BLaER1 treated with 17β-estradiol and CSF1 and Interleukin-3, amounts not matched to agents 10 nM and 100 nM (cell line): Measurements from ENCODE around the gene KIAA0232.
"Not testable (repeated sequence)": the region's sequence is repeated elsewhere in the genome, so short reads cannot be mapped to it uniquely, and the experiment has no call there.

ENCODE experiments used
- H3K27ac ChIP-seq, 11 experiments: shearing (Covaris generic); formaldehyde crosslinking; 2 replicates each; pipeline ENCODE4 v1.8.1; 2022
- H3K27me3 ChIP-seq, 11 experiments: shearing (Covaris generic); formaldehyde crosslinking; 2 replicates each; pipeline ENCODE4 v1.8.1; 2022
- H3K36me3 ChIP-seq, 11 experiments: shearing (Covaris generic); formaldehyde crosslinking; 2 replicates each; pipeline ENCODE4 v1.8.1; 2022
- H3K4me1 ChIP-seq, 10 experiments: shearing (Covaris generic); formaldehyde crosslinking; 2 replicates each; pipeline ENCODE4 v1.8.1; 2022
- H3K4me2 ChIP-seq, 11 experiments: shearing (Covaris generic); formaldehyde crosslinking; 2 replicates each; pipeline ENCODE4 v1.8.1; 2022
- H3K4me3 ChIP-seq, 10 experiments: shearing (Covaris generic); formaldehyde crosslinking; 2 replicates each; pipeline ENCODE4 v1.8.1; 2022
- H3K9ac ChIP-seq, 11 experiments: shearing (Covaris generic); formaldehyde crosslinking; 2 replicates each; pipeline ENCODE4 v1.8.1; 2022
- H3K9me3 ChIP-seq, 11 experiments: shearing (Covaris generic); formaldehyde crosslinking; replicated peaks in 1 of 11; 2 replicates each; pipeline ENCODE4 v1.8.1; 2022
- H4K20me1 ChIP-seq, 11 experiments: shearing (Covaris generic); formaldehyde crosslinking; 2 replicates each; pipeline ENCODE4 v1.8.1; 2022
- Cebpa-rat ChIP-seq, 11 experiments: shearing (Covaris generic); IDR thresholded peaks; 2 replicates each; pipeline ENCODE4 v1.8.1; 2022

The KIAA0232 gene

GRCh38 chr4:6785572-6785925 is 3.0 kb downstream of the KIAA0232 start:
- Histone ChIP-seq H3K9me3 (peaks cover 0 to 11% (median 3%) of the 10 kb centered on the region in 11 experiments; a peak in 7 of 22 replicates), H3K9ac (peak overlapping the region in 1 of 11 experiments; percentile 40; a peak in 2 of 22 replicates), H3K27me3 (no peaks in the 10 kb centered on the region), H3K4me3 (no peak overlapping the region), H3K27ac (no peak overlapping the region), H3K4me2 (peak overlapping the region; percentile 89 to 99 (median 97); a peak in 21 of 22 replicates), H4K20me1 (peaks cover 60 to 75% (median 70%) of the 10 kb centered on the region in 11 experiments), H3K4me1 (peaks cover 47 to 74% (median 52%) of the 10 kb centered on the region in 10 experiments), H3K36me3 (peaks cover 33 to 58% (median 51%) of the 10 kb centered on the region in 11 experiments)
- TF ChIP-seq Cebpa-rat (IDR thresholded peaks at IDR 0.05) = no peak

- Histone ChIP-seq H4K20me1 (peaks cover 64 to 96% (median 96%) of the 10 kb centered on the region in 11 experiments), H3K9ac (no peak overlapping the region), H3K27ac (peak overlapping the region in 4 of 11 experiments; percentile 7 to 45 (median 28); a peak in 7 of 22 replicates), H3K4me1 (peaks cover 33 to 77% (median 39%) of the 10 kb centered on the region in 10 experiments), H3K36me3 (peaks cover 46 to 84% (median 75%) of the 10 kb centered on the region in 11 experiments), H3K27me3 (no peaks in the 10 kb centered on the region), H3K9me3 (peaks cover 0 to 27% (median 16%) of the 10 kb centered on the region in 11 experiments; a peak in 18 of 22 replicates), H3K4me2 (peak overlapping the region in 9 of 11 experiments; percentile 25 to 59 (median 47); a peak in 17 of 22 replicates), H3K4me3 (no peak overlapping the region)
- no peak for TF ChIP-seq Cebpa-rat (IDR thresholded peaks at IDR 0.05)
These were observed 5.6 kb downstream of the KIAA0232 start for GRCh38 chr4:6788123-6788522.

GRCh38 chr4:6791245-6791644 is 8.7 kb downstream of the KIAA0232 start:
- Histone ChIP-seq H4K20me1 (peaks cover 64 to 100% (median 100%) of the 10 kb centered on the region in 11 experiments), H3K4me2 (peak overlapping the region in 1 of 11 experiments; percentile 3; a peak in 2 of 22 replicates), H3K36me3 (peaks cover 52 to 100% (median 90%) of the 10 kb centered on the region in 11 experiments), H3K9me3 (peaks cover 0 to 27% (median 16%) of the 10 kb centered on the region in 11 experiments; a peak in 18 of 22 replicates), H3K4me1 (peaks cover 13 to 69% (median 23%) of the 10 kb centered on the region in 10 experiments; a peak in 18 of 20 replicates)
- not testable (repeated sequence) for H3K4me3 ChIP-seq, H3K27me3 ChIP-seq, H3K27ac ChIP-seq, H3K9ac ChIP-seq

- Histone ChIP-seq H3K4me1 (peaks cover 13 to 66% (median 23%) of the 10 kb centered on the region in 10 experiments; a peak in 18 of 20 replicates), H3K36me3 (peaks cover 46 to 100% (median 90%) of the 10 kb centered on the region in 11 experiments), H4K20me1 (peaks cover 62 to 100% (median 100%) of the 10 kb centered on the region in 11 experiments), H3K9me3 (peaks cover 0 to 27% (median 16%) of the 10 kb centered on the region in 11 experiments; a peak in 18 of 22 replicates)
- not testable (repeated sequence) for H3K27me3 ChIP-seq, H3K27ac ChIP-seq, H3K4me3 ChIP-seq, H3K4me2 ChIP-seq, H3K9ac ChIP-seq
These were observed 9.3 kb downstream of the KIAA0232 start for GRCh38 chr4:6791796-6792195.

GRCh38 chr4:6794189-6794588 is 11.7 kb downstream of the KIAA0232 start:
- Histone ChIP-seq H3K4me3 (no peak overlapping the region), H3K36me3 (peaks cover 29 to 100% (median 87%) of the 10 kb centered on the region in 11 experiments), H3K27me3 (no peaks in the 10 kb centered on the region), H3K9ac (no peak overlapping the region), H4K20me1 (peaks cover 62 to 100% (median 100%) of the 10 kb centered on the region in 11 experiments), H3K9me3 (peaks cover 0 to 25% (median 16%) of the 10 kb centered on the region in 11 experiments; a peak in 18 of 22 replicates), H3K27ac (no peak overlapping the region), H3K4me1 (peaks cover 0 to 52% (median 11%) of the 10 kb centered on the region in 10 experiments; a peak in 11 of 20 replicates), H3K4me2 (no peak overlapping the region; a peak in 1 of 22 replicates)
- no peak for TF ChIP-seq Cebpa-rat (IDR thresholded peaks at IDR 0.05)

- Histone ChIP-seq H3K27ac (no peak overlapping the region), H3K4me2 (no peak overlapping the region), H3K9me3 (peaks cover 0 to 15% (median 13%) of the 10 kb centered on the region in 11 experiments; a peak in 18 of 22 replicates), H3K36me3 (peaks cover 31 to 100% (median 81%) of the 10 kb centered on the region in 11 experiments), H3K9ac (no peak overlapping the region), H4K20me1 (peaks cover 66 to 100% (median 99%) of the 10 kb centered on the region in 11 experiments), H3K4me3 (no peak overlapping the region), H3K27me3 (no peaks in the 10 kb centered on the region), H3K4me1 (peaks cover 0 to 47% (median 12%) of the 10 kb centered on the region in 10 experiments; a peak in 11 of 20 replicates)
- TF ChIP-seq Cebpa-rat (IDR thresholded peaks at IDR 0.05) = no peak
These were observed 13.3 kb downstream of the KIAA0232 start for GRCh38 chr4:6795821-6796220.

- not testable (repeated sequence) for H3K9me3 ChIP-seq, H3K27ac ChIP-seq, H3K9ac ChIP-seq, H3K4me2 ChIP-seq, H3K4me3 ChIP-seq, H3K27me3 ChIP-seq
- Histone ChIP-seq H3K36me3 (peaks cover 22 to 100% (median 80%) of the 10 kb centered on the region in 11 experiments), H3K4me1 (peaks cover 0 to 59% (median 10%) of the 10 kb centered on the region in 10 experiments; a peak in 10 of 20 replicates), H4K20me1 (peaks cover 81 to 100% (median 100%) of the 10 kb centered on the region in 11 experiments)
These were observed 14.8 kb downstream of the KIAA0232 start for GRCh38 chr4:6797368-6797767.

GRCh38 chr4:6799091-6799490 is 16.6 kb downstream of the KIAA0232 start:
- no peaks in the 10 kb centered on the region for H3K27me3 ChIP-seq
- peaks cover 29 to 92% (median 76%) of the 10 kb centered on the region in 11 experiments for H3K36me3 ChIP-seq
- H3K4me3 ChIP-seq = no peak overlapping the region
- H3K4me1 ChIP-seq = peaks cover 0 to 53% (median 5%) of the 10 kb centered on the region in 10 experiments; a peak in 10 of 20 replicates
- peaks cover 82 to 100% (median 98%) of the 10 kb centered on the region in 11 experiments for H4K20me1 ChIP-seq
- H3K4me2 ChIP-seq = no peak overlapping the region
- no peak overlapping the region for H3K27ac ChIP-seq
- no peak overlapping the region for H3K9ac ChIP-seq
- H3K9me3 ChIP-seq = no peaks in the 10 kb centered on the region
- TF ChIP-seq Cebpa-rat (IDR thresholded peaks at IDR 0.05) = no peak

- H3K27me3 ChIP-seq = no peaks in the 10 kb centered on the region
- peak overlapping the region in 3 of 11 experiments; percentile 8 to 29 (median 20); a peak in 3 of 22 replicates for H3K4me2 ChIP-seq
- H3K4me1 ChIP-seq = peaks cover 0 to 60% (median 6%) of the 10 kb centered on the region in 10 experiments; a peak in 10 of 20 replicates
- peaks cover 53 to 100% (median 89%) of the 10 kb centered on the region in 11 experiments for H4K20me1 ChIP-seq
- no peak overlapping the region for H3K4me3 ChIP-seq
- no peak for TF ChIP-seq Cebpa-rat (IDR thresholded peaks at IDR 0.05)
- no peak overlapping the region for H3K27ac ChIP-seq
- peaks cover 22 to 76% (median 54%) of the 10 kb centered on the region in 11 experiments; a peak in 21 of 22 replicates for H3K36me3 ChIP-seq
- H3K9me3 ChIP-seq = no peaks in the 10 kb centered on the region
- H3K9ac ChIP-seq = no peak overlapping the region
These were observed 19.5 kb downstream of the KIAA0232 start for GRCh38 chr4:6802025-6802424.
